NCI-H2196 (cell line): Measurements from ENCODE around the gene FAM50B.
A peak's percentile ranks its signal among the peaks of the same experiment; 100 is the strongest.
"Not testable (repeated sequence)": the region's sequence is repeated elsewhere in the genome, so short reads cannot be mapped to it uniquely, and the experiment has no call there.

Experiments used
- DNase-seq: peaks from one replicate; lab custom pipeline; 2025; ENCODE audit not compliant: unreplicated experiment; lab: John Stamatoyannopoulos, UW

Gene FAM50B

GRCh38 chr6:3847521-3847920 is 1.7 kb upstream of the FAM50B start:
- DNase-seq, result no peak

DNA sequence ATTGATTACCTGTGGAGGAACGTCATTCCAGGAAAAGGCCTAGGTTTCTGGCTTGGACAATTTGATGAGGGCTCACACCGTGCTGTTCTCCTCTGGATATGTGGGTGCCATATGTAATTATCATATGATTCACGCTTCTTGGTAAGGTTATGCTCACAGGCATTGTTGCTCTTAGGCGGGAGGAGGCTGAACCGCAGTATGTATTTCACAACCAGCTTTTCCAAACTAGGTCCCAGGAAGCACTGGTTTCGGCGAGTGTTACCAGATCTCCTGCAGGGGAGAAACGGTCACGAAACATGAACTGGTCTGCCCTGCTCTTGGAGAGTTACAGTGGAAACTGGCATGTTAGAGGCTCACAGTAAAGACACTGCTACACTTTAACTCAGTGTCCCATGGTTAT is 793 bp upstream of the FAM50B start:
- DNase-seq, result no peak

DNA sequence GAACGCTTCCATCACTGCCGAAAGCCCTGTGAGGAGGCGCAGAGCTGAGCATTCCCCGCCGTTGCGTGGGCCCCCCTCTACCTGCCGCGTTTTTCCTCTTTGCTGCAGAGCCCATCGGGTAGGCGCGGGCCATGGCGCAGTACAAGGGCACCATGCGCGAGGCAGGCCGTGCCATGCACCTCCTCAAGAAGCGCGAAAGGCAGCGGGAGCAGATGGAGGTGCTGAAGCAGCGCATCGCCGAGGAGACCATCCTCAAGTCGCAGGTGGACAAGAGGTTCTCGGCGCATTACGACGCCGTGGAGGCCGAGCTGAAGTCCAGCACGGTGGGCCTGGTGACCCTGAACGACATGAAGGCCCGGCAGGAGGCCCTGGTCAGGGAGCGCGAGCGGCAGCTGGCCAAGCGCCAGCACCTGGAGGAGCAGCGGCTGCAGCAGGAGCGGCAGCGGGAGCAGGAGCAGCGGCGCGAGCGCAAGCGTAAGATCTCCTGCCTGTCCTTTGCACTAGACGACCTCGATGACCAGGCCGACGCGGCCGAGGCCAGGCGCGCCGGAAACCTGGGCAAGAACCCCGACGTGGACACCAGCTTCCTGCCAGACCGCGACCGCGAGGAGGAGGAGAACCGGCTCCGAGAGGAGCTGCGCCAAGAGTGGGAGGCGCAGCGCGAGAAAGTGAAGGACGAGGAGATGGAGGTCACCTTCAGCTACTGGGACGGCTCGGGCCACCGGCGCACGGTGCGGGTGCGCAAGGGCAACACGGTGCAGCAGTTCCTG is 693 bp downstream of the FAM50B start:
- peak; percentile 8 for DNase-seq

DNA sequence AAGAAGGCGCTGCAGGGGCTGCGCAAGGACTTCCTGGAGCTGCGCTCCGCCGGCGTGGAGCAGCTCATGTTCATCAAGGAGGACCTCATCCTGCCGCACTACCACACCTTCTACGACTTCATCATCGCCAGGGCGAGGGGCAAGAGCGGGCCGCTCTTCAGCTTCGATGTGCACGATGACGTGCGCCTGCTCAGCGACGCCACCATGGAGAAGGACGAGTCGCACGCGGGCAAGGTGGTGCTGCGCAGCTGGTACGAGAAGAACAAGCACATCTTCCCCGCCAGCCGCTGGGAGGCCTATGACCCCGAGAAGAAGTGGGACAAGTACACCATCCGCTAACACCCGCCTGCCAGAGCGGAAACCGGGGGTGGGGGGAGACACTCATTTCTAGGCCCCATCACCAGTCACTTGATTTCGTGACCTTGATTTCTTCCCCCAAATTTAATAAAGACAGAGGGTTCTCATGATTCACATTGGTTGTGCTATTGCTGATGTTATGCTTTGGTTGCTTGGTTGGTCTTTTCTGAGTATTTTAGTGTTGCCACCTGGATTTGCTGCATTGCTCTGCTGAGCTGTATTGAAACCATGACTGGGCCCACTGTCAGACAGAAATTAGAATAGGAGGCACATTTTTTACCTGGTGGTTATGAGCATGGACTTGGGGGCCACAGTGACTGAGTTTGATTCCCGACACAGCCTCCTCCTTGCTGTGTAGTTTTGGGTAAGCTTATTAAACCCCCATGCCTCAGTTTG is 1.5 kb downstream of the FAM50B start:
- no peak for DNase-seq

GRCh38 chr6:3851839-3852238 is 2.7 kb downstream of the FAM50B start:
- no peak for DNase-seq

DNA sequence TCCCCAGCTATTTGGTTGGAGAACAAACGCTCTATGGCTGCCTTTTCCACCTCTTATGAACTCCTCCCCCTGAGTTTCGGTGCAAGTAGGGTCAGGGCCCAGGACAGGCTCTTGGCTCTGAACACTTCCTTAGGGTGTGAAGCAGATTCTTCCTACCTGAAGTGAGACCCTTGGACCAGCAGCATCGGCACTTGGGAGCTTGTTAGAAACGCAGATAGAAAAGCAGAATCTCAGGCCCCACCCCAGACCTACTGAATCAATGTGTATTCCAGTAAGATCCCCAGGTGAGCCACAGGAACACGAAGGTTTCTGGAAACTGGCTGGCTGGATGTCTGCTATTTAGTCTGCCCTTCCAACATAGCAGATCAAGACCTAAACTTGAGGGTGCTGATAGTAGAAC is 3.2 kb downstream of the FAM50B start:
- DNase-seq, result no peak

DNA sequence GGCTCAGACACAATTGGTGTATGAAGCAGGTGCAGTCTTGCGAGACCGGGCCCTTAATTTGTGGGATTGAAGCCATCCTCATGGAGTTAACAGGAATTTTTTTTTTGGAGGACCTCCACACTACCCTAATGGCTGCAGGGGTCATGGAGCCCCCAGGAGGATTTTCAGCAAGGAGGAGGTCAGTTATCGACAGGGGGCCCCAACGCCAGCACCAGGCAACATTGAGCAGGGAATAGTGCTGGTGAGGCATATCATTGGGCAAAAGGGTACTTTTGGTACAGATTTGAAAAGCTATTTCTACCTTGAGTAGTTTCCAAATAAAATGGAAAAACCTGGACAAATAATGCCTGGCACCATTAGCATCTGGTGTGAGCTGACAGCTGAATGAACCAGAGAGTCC is 6.7 kb downstream of the FAM50B start:
- DNase-seq, result no peak

DNA sequence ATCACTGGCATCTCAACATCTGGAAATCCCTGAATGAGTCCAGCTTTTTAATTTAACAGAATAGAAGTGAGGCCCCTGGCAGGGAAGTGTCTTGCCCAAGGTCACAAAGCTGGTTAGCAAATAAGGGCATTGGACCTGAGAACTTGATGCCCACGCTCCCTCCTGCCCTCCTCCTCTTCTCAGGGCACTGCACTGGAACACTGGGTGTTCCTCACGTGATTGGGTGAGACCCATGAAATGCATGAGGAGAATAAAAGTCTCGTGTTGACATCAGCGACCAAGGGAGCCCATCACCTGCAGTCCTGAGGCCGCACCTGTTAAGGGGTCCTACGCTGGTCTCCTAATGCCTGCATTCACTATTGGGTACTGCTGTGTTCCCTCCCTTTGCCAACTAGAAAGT is 7.4 kb downstream of the FAM50B start:
- DNase-seq, result no peak

DNA sequence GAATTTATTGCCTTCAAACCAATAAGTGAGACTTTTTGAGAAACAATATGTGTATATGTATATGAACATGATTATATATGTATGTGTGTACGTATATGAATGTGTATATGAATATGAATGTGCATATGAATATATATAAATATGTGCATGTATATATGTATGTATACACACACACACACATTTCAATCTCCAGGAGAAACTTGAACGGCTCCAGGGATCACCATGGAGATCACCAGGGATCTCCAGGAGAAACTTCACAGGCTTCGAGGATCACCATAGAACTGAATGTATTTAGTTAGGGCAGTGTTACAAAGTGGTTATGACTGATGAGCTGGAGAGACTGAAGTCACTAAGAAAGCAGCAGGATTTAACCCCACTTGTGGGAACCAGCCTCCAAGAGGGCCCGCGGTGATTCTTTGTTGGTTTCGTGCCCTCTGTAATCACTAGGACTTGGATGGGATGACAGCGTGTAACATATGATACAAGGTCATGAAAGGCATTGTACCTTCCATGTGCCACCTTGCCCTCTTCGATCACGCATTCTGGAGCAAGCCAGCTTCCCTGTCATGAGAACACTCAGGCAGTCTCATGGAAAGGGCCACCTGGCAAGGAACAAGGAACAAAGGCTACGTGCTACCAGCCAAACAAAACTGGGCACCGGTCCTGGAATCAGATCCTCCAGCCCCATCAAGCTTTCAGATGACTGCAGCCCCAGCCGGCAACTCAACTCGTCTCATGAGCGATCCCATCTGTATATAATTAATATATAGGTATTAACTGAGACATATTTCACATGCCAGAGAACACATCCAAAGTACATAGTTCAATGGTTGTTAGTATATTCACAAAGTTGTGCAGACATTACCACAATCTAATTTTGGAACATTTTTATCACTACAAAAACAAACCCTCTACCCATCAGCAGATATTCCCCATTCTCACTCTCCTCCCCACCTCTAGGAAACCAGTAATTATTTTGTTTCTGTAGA is 8.6 kb downstream of the FAM50B start:
- DNase-seq, result no peak

GRCh38 chr6:3859878-3860552 is 10.8 kb downstream of the FAM50B start:
- DNase-seq, result no peak

GRCh38 chr6:3861424-3861823 is 12.3 kb downstream of the FAM50B start:
- no peak for DNase-seq

DNA sequence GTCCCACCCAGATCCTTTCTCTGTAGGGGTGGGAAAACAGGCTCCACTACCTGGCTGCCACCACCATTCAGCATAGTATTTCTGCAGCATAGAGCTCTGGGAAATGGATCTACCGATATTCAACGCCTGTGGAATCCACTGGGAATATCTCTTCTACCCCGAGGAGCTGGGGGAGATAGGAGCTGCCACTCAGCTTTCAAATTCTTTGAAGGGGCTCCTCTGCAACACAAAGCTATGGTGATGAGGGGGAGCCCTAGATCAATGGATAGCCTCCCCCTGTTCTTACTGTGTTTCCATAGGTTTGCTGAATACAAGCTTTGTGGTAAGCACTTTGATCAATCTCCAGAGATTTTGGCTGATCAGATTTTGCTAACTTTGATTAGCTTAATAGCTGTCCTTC is 12.9 kb downstream of the FAM50B start:
- no peak for DNase-seq

DNA sequence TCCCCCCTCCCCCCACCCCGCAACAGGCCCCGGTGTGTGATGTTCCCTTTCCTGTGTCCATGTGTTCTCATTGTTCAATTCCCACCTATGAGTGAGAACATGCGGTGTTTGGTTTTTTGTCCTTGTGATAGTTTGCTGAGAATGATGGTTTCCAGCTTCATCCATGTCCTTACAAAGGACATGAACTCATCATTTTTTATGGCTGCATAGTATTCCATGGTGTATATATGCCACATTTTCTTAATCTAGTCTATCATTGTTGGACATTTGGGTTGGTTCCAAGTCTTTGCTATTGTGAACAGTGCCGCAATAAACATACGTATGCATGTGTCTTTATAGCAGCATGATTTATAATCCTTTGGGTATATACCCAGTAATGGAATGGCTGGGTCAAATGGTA is 14.1 kb downstream of the FAM50B start:
- DNase-seq, result not testable (repeated sequence)

- no peak for DNase-seq
These were observed 16.3 kb downstream of the FAM50B start for GRCh38 chr6:3865463-3865862.

DNA sequence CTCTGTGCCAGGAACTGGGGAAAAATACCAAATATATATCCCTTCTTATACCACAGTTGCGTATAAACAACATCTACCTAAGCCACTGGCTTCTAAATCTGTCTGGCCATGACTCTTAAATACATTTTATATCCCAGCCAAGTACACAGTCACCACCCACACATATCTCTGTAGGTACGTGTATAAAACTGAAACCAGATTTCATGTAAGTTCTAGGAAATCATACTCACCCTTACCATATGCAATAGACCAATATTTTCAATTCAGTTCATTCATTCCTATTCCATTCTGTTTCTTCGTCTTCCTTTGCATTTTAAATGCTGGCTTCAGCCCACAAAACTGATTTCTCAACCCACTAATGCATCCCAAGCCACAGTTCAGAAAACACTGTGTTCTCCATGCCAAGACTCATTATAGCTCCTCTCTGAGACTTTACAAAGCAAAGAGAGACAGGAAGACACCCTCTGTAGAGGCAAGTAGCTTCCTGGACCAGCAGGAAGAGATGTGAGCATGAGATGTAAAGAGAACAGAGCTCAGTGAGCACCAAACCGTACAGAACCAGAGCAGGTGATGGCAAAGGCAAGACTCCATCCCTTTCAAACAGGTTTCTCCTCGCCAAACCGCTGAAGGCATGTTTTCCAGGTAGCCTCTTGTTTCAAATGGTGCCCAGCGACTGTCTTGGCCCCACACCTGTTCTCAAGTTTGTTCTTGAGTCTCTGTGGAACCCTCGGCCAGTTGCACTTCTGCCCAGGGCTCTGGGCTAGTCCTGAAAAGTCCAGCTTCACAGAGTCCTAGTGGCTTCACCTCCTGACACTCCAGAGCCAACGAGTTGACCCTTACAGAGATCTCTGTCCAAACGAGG is 18.7 kb downstream of the FAM50B start:
- no peak for DNase-seq

DNA sequence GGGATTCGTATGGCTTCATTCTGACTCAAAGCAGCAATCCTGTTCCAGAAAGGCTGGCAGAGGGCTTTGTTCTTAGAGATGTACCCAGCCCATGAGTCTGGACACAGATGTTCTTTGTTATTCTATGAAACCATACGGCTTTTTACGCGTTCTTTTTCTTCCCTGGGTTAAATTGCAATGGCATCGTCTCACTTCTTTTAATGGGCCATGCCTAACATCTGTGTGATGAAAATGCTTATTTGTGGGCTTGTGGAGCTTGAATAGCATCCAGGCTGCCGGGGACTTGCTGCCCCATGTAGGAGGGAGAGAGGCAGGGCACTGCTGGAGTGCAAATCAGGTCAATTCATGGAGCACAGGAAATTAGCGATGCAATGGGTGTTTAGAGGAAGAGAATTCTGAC is 19.4 kb downstream of the FAM50B start:
- DNase-seq, result no peak

- no peak for DNase-seq
These were observed 20.1 kb downstream of the FAM50B start for GRCh38 chr6:3869284-3869631.

- no peak for DNase-seq
These were observed 20.7 kb downstream of the FAM50B start for GRCh38 chr6:3869632-3870527.

GRCh38 chr6:3870528-3870925 is 21.4 kb downstream of the FAM50B start:
- no peak for DNase-seq
